Smooth muscle cell (in vitro differentiated cells): ENCODE measurements around the gene SLC19A1. TPM values are rescaled to one million over a fixed set of nuclear protein-coding genes. Genes with fewer than 3 reads are reported as not detected.

Experiments
- DNase-seq: peaks from one replicate; lab custom pipeline; 2025; ENCODE audit not compliant: unreplicated experiment; lab: John Stamatoyannopoulos, UW
- H2AFZ ChIP-seq: fragments of 200-600 bp; sonication (generic); 2 replicates; pipeline ENCODE4 v1.6.0; 2016; ENCODE audit warnings: antibody characterized with exemption, low read depth, mild to moderate bottlenecking
- H3F3A ChIP-seq: fragments of 200-600 bp; sonication (generic); 2 replicates; pipeline ENCODE4 v1.6.0; 2017; ENCODE audit warnings: antibody characterized with exemption, low read depth
- H3K27ac ChIP-seq: fragments of 200-600 bp; sonication (generic); 2 replicates; pipeline ENCODE4 v1.5.1; 2016; ENCODE audit warnings: low read depth, mild to moderate bottlenecking
- H3K27me3 ChIP-seq: fragments of 200-600 bp; sonication (generic); 2 replicates; pipeline ENCODE4 v1.6.1; 2016; ENCODE audit warnings: low read depth, mild to moderate bottlenecking
- H3K36me3 ChIP-seq: fragments of 200-600 bp; sonication (generic); 2 replicates; pipeline ENCODE4 v1.5.1; 2016; ENCODE audit warnings: low read depth
- H3K4me1 ChIP-seq: fragments of 200-600 bp; sonication (generic); 2 replicates; pipeline ENCODE4 v1.5.1; 2016; ENCODE audit warnings: low read depth
- H3K4me2 ChIP-seq: fragments of 200-600 bp; sonication (generic); 2 replicates; pipeline ENCODE4 v1.6.0; 2016; ENCODE audit warnings: mild to moderate bottlenecking
- H3K4me3 ChIP-seq: fragments of 200-600 bp; sonication (generic); 2 replicates; pipeline ENCODE4 v1.5.1; 2016; ENCODE audit warnings: mild to moderate bottlenecking
- H3K79me2 ChIP-seq: fragments of 200-600 bp; sonication (generic); 2 replicates; pipeline ENCODE4 v1.6.0; 2016; ENCODE audit warnings: low read depth, mild to moderate bottlenecking
- H3K9ac ChIP-seq: fragments of 200-600 bp; sonication (generic); 2 replicates; pipeline ENCODE4 v1.6.0; 2016; ENCODE audit warnings: low read depth
- H3K9me3 ChIP-seq: fragments of 200-600 bp; sonication (generic); replicated peaks from 2 replicates; pipeline ENCODE4 v1.5.1; 2016; ENCODE audit warnings: low read depth
- H4K20me1 ChIP-seq: fragments of 200-600 bp; sonication (generic); 2 replicates; pipeline ENCODE4 v1.6.0; 2016; ENCODE audit warnings: low read depth
- CTCF ChIP-seq: fragments of 200-600 bp; sonication (generic); IDR thresholded peaks from 2 replicates; pipeline ENCODE4 v1.5.1; 2017; ENCODE audit warnings: borderline replicate concordance, mild to moderate bottlenecking, antibody characterized with exemption; ENCODE audit not compliant: insufficient read depth, poor library complexity, severe bottlenecking
- WGBS: methylation state at CpG from one replicate; pipeline ENCODE4 v1.1.7; 2016; ENCODE audit warnings: low lambda C conversion rate; 5-methylcytosine and 5-hydroxymethylcytosine counted together
- polyA plus RNA-seq: library from polyadenylated mRNA; unstranded; fragments of >200 nt; fragmentation: Nextera tagmentation; extraction: Ambion mirVana; gene quantifications from 2 replicates; pipeline ENCODE4 v1.2.1, GENCODE V29; 2016
- total RNA-seq: library from RNA; depleted of rRNA; stranded (reverse); fragments of >200 nt; gene quantifications from 2 replicates; pipeline ENCODE4 v1.2.3, GENCODE V29; 2014

SLC19A1 gene
- total and polyA plus RNA-seq, 2 experiments from 2014 or later = 2.3 to 33.2 TPM

GRCh38 chr21:45542667-45543370 is 579 bp upstream of the SLC19A1 start:
- no peak overlapping the region for H3K27ac ChIP-seq
- H3K4me3 ChIP-seq = peak overlapping the region; percentile 86
- H3K9me3 ChIP-seq = no peaks in the 10 kb centered on the region
- H3K4me1 ChIP-seq = no peaks in the 10 kb centered on the region
- no peak for DNase-seq
- WGBS = 48% methylated on average over 47 of the region's 55 CpGs
- no peaks in the 10 kb centered on the region for H4K20me1 ChIP-seq
- no peaks in the 10 kb centered on the region for H3K79me2 ChIP-seq
- no peaks in the 10 kb centered on the region for H3K27me3 ChIP-seq
- no peak for TF ChIP-seq CTCF
- H3K36me3 ChIP-seq = no peaks in the 10 kb centered on the region
- no peak overlapping the region for H3K9ac ChIP-seq
- peak overlapping the region; percentile 94 for H3K4me2 ChIP-seq
- no peaks in the 10 kb centered on the region for H3F3A ChIP-seq
- no peak overlapping the region for H2AFZ ChIP-seq

DNA sequence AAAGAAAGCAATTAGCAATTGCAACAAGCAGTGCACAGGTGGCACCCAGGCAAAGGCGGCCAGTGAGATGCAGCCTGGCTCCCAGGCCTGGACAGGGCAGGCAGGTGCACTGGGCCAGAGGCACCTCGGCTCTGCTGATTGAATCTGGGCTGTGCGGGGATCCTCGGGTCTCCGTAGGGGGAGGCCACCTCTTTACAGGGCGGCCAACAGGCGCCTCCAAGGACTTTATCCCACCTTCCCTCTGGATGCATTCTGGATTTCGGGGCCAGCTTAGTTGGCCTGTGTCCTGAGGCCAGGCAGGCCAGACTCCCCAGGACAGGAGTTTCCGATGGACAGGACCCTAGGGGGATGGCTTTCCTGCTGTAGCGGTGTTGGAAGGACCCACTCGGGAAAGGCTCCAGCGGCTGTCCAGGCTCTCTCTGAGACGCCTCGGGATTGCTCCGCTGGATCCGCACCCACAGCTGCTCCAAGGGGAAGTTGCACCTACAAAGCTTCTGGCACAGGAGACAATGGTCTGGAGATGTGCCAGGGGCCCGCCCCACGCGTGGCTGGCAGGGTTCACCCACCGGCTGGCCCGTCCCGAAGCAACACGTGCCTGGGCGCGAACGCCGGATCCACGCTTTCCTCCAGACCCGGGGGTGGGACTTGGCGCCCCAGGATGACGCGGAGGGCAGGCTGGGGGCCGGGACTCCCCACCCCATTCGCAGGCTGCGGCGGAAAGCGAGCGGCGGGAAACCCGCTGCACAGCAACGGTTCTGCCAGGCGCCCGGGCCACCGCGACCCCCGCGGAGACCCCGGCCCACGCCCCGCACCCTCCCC is 810 bp downstream of the SLC19A1 start:
- TF ChIP-seq CTCF = no peak
- 27% methylated on average over 39 of the region's 50 CpGs for WGBS
- Histone ChIP-seq H3K36me3 (no peaks in the 10 kb centered on the region), H3K79me2 (no peaks in the 10 kb centered on the region), H3K9ac (no peak overlapping the region), H3K27me3 (no peaks in the 10 kb centered on the region), H3K4me3 (peak overlapping the region; percentile 86), H2AFZ (peak overlapping the region; percentile 86), H3F3A (no peaks in the 10 kb centered on the region), H3K9me3 (no peaks in the 10 kb centered on the region), H3K4me2 (peak overlapping the region; percentile 94), H3K27ac (no peak overlapping the region), H4K20me1 (no peaks in the 10 kb centered on the region), H3K4me1 (no peaks in the 10 kb centered on the region)
- DNase-seq = no peak

GRCh38 chr21:45540601-45540970 is 1.7 kb downstream of the SLC19A1 start:
- no peaks in the 10 kb centered on the region for H3K27me3 ChIP-seq
- DNase-seq = no peak
- no peaks in the 10 kb centered on the region for H3K9me3 ChIP-seq
- H3K4me1 ChIP-seq = no peaks in the 10 kb centered on the region
- no peaks in the 10 kb centered on the region for H3K36me3 ChIP-seq
- no peaks in the 10 kb centered on the region for H3K79me2 ChIP-seq
- H3K27ac ChIP-seq = no peak overlapping the region
- H4K20me1 ChIP-seq = no peaks in the 10 kb centered on the region
- no peak overlapping the region for H3K9ac ChIP-seq
- WGBS = 95% methylated on average over 10 of the region's 10 CpGs
- H3K4me3 ChIP-seq = no peak overlapping the region
- no peaks in the 10 kb centered on the region for H3F3A ChIP-seq
- H2AFZ ChIP-seq = no peak overlapping the region
- no peak for TF ChIP-seq CTCF
- no peak overlapping the region for H3K4me2 ChIP-seq
